NT2/D1 (cell line): ENCODE results near the gene SMIM26.

Source experiments
- DNase-seq: peaks from one replicate; pipeline ENCODE4 v3.0.0-alpha.2; 2011; ENCODE audit warnings: low read depth, low spot score
- H3K27me3 ChIP-seq: 2 replicates; pipeline ENCODE4 v1.6.0; 2011; ENCODE audit warnings: mild to moderate bottlenecking; ENCODE audit not compliant: insufficient read length, insufficient read depth
- H3K36me3 ChIP-seq: 2 replicates; pipeline ENCODE4 v1.6.1; 2011; ENCODE audit warnings: mild to moderate bottlenecking, low read length, mixed read lengths; ENCODE audit not compliant: insufficient read depth, insufficient read length
- H3K4me1 ChIP-seq: 2 replicates; pipeline ENCODE4 v1.5.1; 2011; ENCODE audit not compliant: insufficient read depth, insufficient read length
- H3K4me3 ChIP-seq: 2 replicates; pipeline ENCODE4 v1.5.1; 2011; ENCODE audit warnings: low read depth; ENCODE audit not compliant: insufficient read length
- H3K9ac ChIP-seq: 2 replicates; pipeline ENCODE4 v1.6.0; 2011; ENCODE audit warnings: low read depth; ENCODE audit not compliant: insufficient read length
- H3K9me3 ChIP-seq: 2 replicates; pipeline ENCODE4 v1.5.1; 2011; ENCODE audit warnings: mild to moderate bottlenecking, low read length; ENCODE audit not compliant: insufficient read depth
- SUZ12 ChIP-seq: IDR thresholded peaks from 2 replicates; pipeline ENCODE4 v1.6.1; 2011; ENCODE audit not compliant: insufficient read length, insufficient read depth; ENCODE audit errors: extremely low read depth
- YY1 ChIP-seq: IDR thresholded peaks from 2 replicates; pipeline ENCODE4 v1.6.1; 2011; ENCODE audit not compliant: insufficient read length, insufficient read depth
- ZNF274 ChIP-seq: IDR thresholded peaks from 2 replicates; pipeline ENCODE4 v1.6.1; 2011; ENCODE audit warnings: mild to moderate bottlenecking, low read depth, low read length

SMIM26 gene

DNA sequence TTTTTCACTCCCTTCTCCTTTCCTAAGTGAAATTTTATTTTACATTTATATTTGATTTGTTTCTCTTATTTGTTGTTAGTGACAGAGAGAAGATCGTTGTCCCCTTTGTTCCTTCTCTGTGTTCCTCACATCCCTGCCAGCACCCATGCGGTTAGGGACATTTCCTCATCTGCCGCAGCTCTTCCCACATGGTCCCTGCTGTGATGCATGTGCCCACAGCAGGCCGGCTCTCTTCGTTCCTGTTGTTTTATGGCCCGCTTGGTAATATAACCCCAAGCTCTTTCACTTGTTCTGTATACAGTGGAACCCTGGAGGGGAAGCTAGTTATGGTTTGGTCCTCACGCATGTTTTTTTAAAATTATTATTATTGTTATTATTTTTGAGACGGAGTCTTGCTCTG lies 44.3 kb downstream of the SMIM26 start:
- no peak overlapping the region for H3K4me3 ChIP-seq
- no peak for DNase-seq
- TF ChIP-seq YY1 (no peak), SUZ12 (no peak), ZNF274 (no peak)
- H3K9me3 ChIP-seq: no peaks in the 10 kb centered on the region
- H3K36me3 ChIP-seq: no peaks in the 10 kb centered on the region
- H3K9ac ChIP-seq: no peak overlapping the region
- H3K27me3 ChIP-seq: no peaks in the 10 kb centered on the region
- H3K4me1 ChIP-seq: no peaks in the 10 kb centered on the region

DNA sequence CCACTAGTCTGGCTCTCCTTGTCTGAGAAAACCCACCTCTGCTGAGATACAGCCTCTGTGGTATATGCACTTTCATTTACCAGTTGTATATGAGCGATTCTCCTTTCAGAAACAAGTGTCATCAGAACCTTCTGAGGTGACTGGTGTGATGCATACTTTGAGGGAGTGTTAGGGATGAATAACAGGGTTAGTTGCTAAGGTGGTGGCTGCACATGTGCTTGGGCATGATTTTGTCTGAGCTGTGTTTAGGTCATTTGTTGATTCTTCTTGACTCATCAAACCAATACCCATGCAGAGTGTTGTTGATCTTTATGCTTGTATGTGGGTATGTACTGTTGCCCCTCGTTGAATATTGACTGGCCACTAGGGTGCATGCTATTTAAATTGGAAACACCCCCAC lies 46.3 kb downstream of the SMIM26 start:
- H3K9me3 ChIP-seq: no peaks in the 10 kb centered on the region
- H3K27me3 ChIP-seq: no peaks in the 10 kb centered on the region
- no peak for DNase-seq
- H3K4me1 ChIP-seq: no peaks in the 10 kb centered on the region
- H3K9ac ChIP-seq: no peak overlapping the region
- no peaks in the 10 kb centered on the region for H3K36me3 ChIP-seq
- TF ChIP-seq SUZ12 (no peak), YY1 (no peak), ZNF274 (no peak)
- H3K4me3 ChIP-seq: no peak overlapping the region

DNA sequence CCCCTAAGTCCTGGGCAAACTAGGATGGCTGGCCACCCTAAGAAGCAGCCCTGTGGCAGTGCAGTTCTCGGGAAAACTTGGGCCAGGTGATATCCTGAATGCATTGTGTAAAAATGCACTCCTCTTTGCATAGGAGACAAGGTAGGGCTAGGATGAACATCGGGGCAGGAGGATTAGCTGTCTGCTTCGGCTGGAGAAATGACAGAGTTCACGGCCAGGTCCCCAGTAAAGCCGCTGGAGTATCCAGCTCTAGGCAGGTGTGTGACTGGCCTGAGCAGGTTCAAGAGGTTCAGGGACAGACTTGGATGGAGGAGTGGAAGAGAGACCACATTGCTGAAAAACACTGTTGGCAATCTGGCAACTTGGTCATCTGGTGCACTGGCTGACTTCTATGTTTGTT lies 47.0 kb downstream of the SMIM26 start:
- H3K27me3 ChIP-seq: no peaks in the 10 kb centered on the region
- H3K4me1 ChIP-seq: no peaks in the 10 kb centered on the region
- H3K36me3 ChIP-seq: no peaks in the 10 kb centered on the region
- H3K4me3 ChIP-seq: no peak overlapping the region
- DNase-seq: no peak
- TF ChIP-seq YY1: no peak
- TF ChIP-seq ZNF274: no peak
- TF ChIP-seq SUZ12: no peak
- no peaks in the 10 kb centered on the region for H3K9me3 ChIP-seq
- no peak overlapping the region for H3K9ac ChIP-seq

DNA sequence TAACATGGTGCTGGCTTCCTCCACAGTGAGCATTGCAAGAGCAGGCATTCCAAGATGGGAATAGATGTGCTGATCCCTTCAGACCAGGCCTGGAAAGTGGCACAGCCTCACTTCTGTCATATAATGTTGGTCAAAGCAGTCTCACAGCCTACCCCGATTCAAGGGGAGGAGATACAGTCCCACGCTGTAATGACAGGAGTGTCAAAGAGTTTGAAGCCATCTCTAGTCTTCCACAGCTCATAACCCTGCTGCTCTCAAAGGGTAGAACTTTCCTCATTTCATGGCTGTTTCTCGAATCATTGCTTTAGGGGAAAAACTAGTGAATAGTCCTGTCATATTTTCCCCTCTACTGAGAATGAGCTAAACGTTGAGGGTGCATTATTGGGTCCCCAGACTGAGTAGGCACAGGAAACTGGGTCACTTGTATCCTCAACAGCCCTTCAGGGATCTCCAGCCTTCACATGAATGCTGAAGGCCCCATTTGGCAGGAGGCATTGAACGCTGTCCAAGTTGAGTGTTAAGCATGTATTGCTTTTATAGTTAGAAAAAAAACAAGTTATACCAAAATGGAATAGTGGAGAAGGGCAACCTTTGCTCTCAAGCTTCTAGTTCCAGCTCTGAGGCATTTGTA lies 47.9 kb downstream of the SMIM26 start:
- Histone ChIP-seq H3K9ac (no peak overlapping the region), H3K4me1 (no peaks in the 10 kb centered on the region), H3K36me3 (no peaks in the 10 kb centered on the region), H3K9me3 (no peaks in the 10 kb centered on the region), H3K27me3 (no peaks in the 10 kb centered on the region), H3K4me3 (no peak overlapping the region)
- TF ChIP-seq SUZ12: no peak
- no peak for TF ChIP-seq ZNF274
- TF ChIP-seq YY1: no peak
- DNase-seq: no peak
